NOMO-1 treated with DMSO at 0.1 percent for 48 hours (cell line): ENCODE measurements around the gene ACTL8.

Experiments used
- DNase-seq: peaks from one replicate; lab custom pipeline; 2025; ENCODE audit not compliant: unreplicated experiment; lab: John Stamatoyannopoulos, UW

The ACTL8 gene

GRCh38 chr1:17768651-17769241, 13.6 kb downstream of the ACTL8 start:
- no peak for DNase-seq

DNA sequence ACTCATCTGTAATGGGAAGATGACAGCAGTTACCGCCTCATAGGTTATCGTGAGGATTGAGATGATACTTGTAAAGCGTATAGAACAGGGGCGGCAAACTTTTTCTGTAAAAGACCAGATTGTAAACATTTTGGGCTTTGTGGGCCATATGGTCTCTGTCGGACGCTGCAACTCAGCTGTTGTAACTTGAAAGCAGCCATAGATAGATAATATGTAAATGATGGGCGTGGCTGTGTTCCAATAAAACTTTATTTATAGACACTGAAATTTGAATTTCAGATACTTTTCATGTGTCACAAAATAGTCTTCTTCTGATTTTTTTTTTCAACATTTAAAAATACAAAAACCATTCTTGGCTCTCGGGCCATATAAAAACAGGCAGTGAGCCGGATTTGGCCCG, 15.8 kb downstream of the ACTL8 start:
- DNase-seq = no peak

DNA sequence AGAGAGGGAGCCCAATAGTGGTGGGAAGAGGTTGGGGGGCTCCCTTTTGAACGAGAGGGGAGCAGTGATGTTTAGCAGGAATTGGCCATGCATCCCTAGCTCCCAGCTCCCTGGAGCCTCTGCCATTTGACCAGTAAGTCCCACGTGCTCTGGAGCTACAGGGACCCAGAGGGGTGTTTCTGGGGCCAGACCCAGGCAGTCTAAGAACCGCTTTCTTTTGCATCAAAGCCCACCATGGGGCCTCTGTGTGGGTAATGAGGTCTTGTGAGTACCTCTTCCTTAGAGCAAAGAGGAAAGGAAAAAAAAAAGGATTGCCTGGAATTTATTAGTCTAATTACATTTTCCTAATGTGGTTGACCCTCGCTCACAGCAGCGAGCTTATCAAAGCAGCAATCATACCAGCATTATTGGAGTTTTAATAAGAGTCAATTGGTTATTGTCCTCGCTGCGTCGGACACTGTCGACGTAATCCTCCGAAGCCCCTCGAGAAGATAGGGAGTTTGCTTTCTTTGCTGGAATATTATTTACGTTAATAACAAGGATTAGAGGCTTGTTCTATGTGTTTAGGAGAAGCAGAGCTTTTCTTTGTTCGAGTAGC, 17.6 kb downstream of the ACTL8 start:
- DNase-seq = no peak

- no peak for DNase-seq
These were observed 18.6 kb downstream of the ACTL8 start for GRCh38 chr1:17773591-17774326.

- no peak for DNase-seq
These were observed 19.3 kb downstream of the ACTL8 start for GRCh38 chr1:17774452-17774851.

- DNase-seq = no peak
These were observed 20.7 kb downstream of the ACTL8 start for GRCh38 chr1:17775796-17776195.

DNA sequence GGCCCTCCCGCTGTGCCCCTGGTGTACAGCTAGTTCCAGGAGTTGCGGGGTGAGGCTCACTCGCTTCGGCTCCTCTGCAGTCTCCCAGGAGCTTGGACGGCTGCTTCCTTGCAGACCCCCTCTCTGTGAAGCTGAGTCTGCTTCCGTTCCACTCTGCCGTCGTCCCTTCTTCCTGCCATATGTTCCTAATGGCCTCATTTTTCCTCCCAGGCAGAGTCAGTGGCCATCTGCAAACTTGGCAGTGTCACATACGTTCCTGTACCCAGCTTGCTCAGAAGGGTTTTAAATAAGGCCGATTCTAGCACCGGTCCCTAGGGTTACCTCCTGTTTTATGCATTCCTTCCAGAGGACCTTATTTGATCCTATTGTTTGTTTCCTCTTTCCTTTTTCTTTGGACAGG, 21.3 kb downstream of the ACTL8 start:
- no peak for DNase-seq

DNA sequence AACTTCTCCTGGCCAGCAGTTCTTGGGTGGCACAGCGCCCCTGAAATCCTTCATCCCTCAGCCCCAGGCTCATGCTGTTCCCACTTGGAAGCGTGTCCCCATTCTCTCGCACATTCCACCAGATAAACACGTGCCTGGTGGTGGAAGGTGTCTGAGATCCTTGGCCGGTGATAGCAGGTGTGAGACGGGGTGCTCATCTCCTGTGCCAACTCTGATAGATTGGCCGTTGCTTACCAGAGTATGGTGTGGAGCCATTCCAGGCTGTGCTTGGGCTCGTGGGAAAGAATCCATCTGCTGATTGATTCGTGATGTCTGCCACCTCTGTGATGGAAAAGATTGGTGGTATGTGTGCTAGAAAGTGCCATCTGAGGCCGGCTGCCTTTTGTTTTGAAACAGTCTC, 22.2 kb downstream of the ACTL8 start:
- no peak for DNase-seq

DNA sequence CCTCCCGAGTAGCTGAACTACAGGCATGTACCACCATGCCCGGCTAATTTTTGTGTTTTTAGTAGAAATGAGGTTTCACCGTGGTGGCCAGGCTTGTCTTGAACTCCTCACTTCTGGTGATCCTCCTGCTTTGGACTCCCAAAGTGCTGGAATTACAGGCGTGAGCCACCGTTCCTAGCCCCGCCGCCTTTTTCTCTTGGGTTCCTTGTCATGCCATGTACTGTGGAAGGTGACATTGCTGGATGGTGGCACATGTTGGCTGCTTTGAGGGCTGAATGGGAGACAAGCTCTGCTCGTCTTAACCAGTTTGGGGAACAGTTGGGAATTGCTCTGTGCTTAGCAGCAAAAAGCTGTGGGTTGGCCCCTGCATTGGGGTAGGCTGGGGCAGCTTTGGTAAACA, 22.7 kb downstream of the ACTL8 start:
- DNase-seq = no peak

DNA sequence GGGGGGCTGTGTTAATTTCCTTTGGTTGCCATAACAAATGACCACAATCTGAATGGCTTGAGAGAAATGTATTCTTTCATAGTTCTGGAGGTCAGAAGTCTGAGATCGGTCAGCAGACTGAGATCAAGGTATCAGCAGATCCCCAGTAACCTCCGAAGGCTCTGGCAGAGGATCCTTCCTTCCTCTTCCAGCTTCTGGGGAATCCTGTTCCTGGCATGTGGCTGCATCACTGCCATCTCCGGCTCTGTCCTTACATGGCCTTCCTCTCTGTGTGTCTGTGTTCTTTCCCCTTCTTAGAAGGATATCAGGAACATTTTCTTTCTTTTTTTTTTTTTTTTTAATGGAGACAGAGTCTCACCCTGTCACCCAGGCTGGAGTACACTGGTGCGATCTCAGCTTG, 25.8 kb downstream of the ACTL8 start:
- DNase-seq = no peak

- DNase-seq = no peak
These were observed 34.8 kb downstream of the ACTL8 start for GRCh38 chr1:17789926-17790325.

DNA sequence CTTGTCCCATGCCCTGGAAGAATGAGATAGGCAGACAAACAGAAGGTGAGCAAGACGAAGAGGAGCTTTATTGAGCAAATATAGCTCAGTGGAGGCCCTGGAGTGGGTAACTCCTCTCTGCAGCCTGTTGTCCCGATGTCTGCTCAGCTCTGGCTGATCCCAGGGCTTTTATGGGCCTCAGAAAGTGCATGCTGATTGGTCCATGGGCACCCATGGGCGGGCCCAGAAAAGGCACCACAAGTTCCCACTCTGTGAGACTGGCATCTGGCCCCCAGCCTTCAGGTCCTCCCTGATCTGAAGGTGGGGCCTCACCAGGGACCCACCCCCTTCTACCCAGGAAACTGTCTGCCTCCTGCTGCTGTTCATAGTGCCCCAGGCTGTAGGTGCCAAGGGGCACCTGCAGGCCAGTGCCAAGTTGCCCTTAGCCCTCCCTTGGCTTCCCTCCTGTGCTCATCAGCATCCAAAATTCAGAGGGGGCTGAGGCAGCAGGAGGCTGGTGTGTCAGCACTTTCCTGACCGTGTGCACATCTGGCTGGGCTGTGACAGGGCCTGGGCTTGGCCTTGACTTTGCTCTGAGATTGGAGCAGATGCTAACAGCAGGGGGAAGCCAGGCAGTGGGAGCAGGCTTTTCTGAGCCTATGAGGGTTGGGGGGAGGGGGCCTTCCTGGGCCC, 35.4 kb downstream of the ACTL8 start:
- no peak for DNase-seq

GRCh38 chr1:17791055-17791390, 35.9 kb downstream of the ACTL8 start:
- DNase-seq = no peak

GRCh38 chr1:17791480-17791879, 36.3 kb downstream of the ACTL8 start:
- DNase-seq = no peak

- no peak for DNase-seq
These were observed 37.3 kb downstream of the ACTL8 start for GRCh38 chr1:17792421-17792820.

- no peak for DNase-seq
These were observed 40.1 kb downstream of the ACTL8 start for GRCh38 chr1:17795081-17795809.

DNA sequence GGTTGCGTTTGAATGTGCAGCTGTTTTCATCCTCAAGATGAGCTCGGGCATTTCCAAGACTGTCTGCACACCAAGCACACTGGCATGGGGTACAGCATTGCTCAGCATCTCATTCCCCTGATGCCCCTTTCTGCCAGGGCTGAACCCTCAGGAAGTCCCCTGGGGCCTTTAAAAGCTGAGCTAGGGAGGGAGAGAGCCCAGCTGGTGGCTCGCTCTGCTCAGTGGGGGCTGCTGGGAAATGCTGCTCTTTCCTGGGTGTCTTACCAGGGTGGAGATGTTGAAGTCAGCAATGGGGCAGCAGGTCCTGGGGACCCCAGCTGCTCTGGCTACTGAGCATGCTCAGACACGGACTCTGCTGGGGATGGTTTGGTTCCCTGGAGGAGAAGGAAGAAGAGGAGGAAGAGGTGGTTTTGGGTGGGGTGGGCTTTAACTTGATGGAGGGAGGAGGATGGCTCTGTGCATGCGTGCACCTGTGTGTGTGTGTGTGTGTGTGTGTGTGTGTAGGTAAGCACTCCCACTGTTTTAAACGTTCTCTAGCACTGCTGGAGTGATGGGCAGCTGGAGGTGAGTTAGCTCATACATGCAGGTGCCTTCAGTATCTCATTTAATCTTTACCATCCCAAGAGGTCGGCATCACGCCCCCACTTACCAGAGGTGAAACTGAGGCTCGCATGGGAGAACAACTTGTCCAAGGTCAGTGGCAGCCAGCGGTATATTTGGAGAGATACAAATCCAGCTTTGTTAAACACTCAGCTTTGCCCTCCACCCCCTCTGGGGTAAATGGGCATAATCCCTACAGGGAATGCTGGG, 40.9 kb downstream of the ACTL8 start:
- DNase-seq = no peak

GRCh38 chr1:17797478-17797877, 42.3 kb downstream of the ACTL8 start:
- DNase-seq = no peak

DNA sequence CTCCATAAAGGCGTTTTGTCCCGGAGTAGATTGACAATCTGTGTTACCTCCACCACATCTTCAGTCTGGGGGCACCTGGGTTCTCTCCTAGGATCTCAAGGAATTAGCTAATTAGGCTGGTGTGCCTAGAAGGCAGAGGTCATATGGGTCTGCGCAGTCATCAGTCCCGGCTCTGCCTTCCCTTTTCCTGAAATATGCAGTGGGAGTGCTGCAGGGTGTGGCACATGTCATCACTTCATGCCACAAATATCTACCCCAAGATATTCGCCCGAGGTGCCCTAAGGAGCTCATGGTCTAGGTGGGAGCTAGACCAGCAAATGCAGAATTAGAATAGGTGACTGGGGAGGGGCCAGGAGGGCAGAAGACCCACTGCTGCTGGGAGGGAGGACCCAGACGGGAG, 42.9 kb downstream of the ACTL8 start:
- no peak for DNase-seq

GRCh38 chr1:17798799-17799382, 43.8 kb downstream of the ACTL8 start:
- no peak for DNase-seq
